PC-3 (cell line): ENCODE data around the gene KLK13.

Experiments
- CTCF ChIP-seq: fragments of 300-600 bp; sonication (generic); conservative IDR thresholded peaks from 2 replicates; pipeline ENCODE4 v1.5.1; 2017; ENCODE audit warnings: antibody characterized with exemption, low read depth, mild to moderate bottlenecking, low read length
- EZH2 ChIP-seq: fragments of 300-600 bp; sonication (generic); IDR thresholded peaks from one replicate; pipeline ENCODE4 v1.6.1; 2017; ENCODE audit warnings: antibody characterized with exemption, mild to moderate bottlenecking, low read length; ENCODE audit not compliant: unreplicated experiment
- EZH2phosphoT487 ChIP-seq: fragments of 300-600 bp; sonication (generic); IDR thresholded peaks from 2 replicates; pipeline ENCODE4 v1.6.1; 2018; ENCODE audit warnings: mild to moderate bottlenecking, antibody characterized with exemption, low read length, borderline replicate concordance

GRCh38 chr19:51098365-51099046 is 33.6 kb upstream of the KLK13 start:
- no peak for TF ChIP-seq CTCF
- TF ChIP-seq EZH2, result no peak
- no peak for TF ChIP-seq EZH2phosphoT487
